Smooth muscle cell (in vitro differentiated cells): Measurements from ENCODE around the gene MAP3K7CL. TPM values are rescaled to one million over a fixed set of nuclear protein-coding genes. Genes with fewer than 3 reads are reported as not detected.
"Not testable (repeated sequence)": the region's sequence is repeated elsewhere in the genome, so short reads cannot be mapped to it uniquely, and the experiment has no call there.

Experiments
- DNase-seq: peaks from one replicate; lab custom pipeline; 2025; ENCODE audit not compliant: unreplicated experiment; lab: John Stamatoyannopoulos, UW
- H2AFZ ChIP-seq: fragments of 200-600 bp; sonication (generic); 2 replicates; pipeline ENCODE4 v1.6.0; 2016; ENCODE audit warnings: antibody characterized with exemption, low read depth, mild to moderate bottlenecking
- H3F3A ChIP-seq: fragments of 200-600 bp; sonication (generic); 2 replicates; pipeline ENCODE4 v1.6.0; 2017; ENCODE audit warnings: antibody characterized with exemption, low read depth
- H3K27ac ChIP-seq: fragments of 200-600 bp; sonication (generic); 2 replicates; pipeline ENCODE4 v1.5.1; 2016; ENCODE audit warnings: low read depth, mild to moderate bottlenecking
- H3K27me3 ChIP-seq: fragments of 200-600 bp; sonication (generic); 2 replicates; pipeline ENCODE4 v1.6.1; 2016; ENCODE audit warnings: low read depth, mild to moderate bottlenecking
- H3K36me3 ChIP-seq: fragments of 200-600 bp; sonication (generic); 2 replicates; pipeline ENCODE4 v1.5.1; 2016; ENCODE audit warnings: low read depth
- H3K4me1 ChIP-seq: fragments of 200-600 bp; sonication (generic); 2 replicates; pipeline ENCODE4 v1.5.1; 2016; ENCODE audit warnings: low read depth
- H3K4me2 ChIP-seq: fragments of 200-600 bp; sonication (generic); 2 replicates; pipeline ENCODE4 v1.6.0; 2016; ENCODE audit warnings: mild to moderate bottlenecking
- H3K4me3 ChIP-seq: fragments of 200-600 bp; sonication (generic); 2 replicates; pipeline ENCODE4 v1.5.1; 2016; ENCODE audit warnings: mild to moderate bottlenecking
- H3K79me2 ChIP-seq: fragments of 200-600 bp; sonication (generic); 2 replicates; pipeline ENCODE4 v1.6.0; 2016; ENCODE audit warnings: low read depth, mild to moderate bottlenecking
- H3K9ac ChIP-seq: fragments of 200-600 bp; sonication (generic); 2 replicates; pipeline ENCODE4 v1.6.0; 2016; ENCODE audit warnings: low read depth
- H3K9me3 ChIP-seq: fragments of 200-600 bp; sonication (generic); replicated peaks from 2 replicates; pipeline ENCODE4 v1.5.1; 2016; ENCODE audit warnings: low read depth
- H4K20me1 ChIP-seq: fragments of 200-600 bp; sonication (generic); 2 replicates; pipeline ENCODE4 v1.6.0; 2016; ENCODE audit warnings: low read depth
- WGBS: methylation state at CpG from one replicate; pipeline ENCODE4 v1.1.7; 2016; ENCODE audit warnings: low lambda C conversion rate; 5-methylcytosine and 5-hydroxymethylcytosine counted together
- polyA plus RNA-seq: library from polyadenylated mRNA; unstranded; fragments of >200 nt; fragmentation: Nextera tagmentation; extraction: Ambion mirVana; gene quantifications from 2 replicates; pipeline ENCODE4 v1.2.1, GENCODE V29; 2016
- total RNA-seq: library from RNA; depleted of rRNA; stranded (reverse); fragments of >200 nt; gene quantifications from 2 replicates; pipeline ENCODE4 v1.2.3, GENCODE V29; 2014
- TF ChIP-seq, protein P1 (sequence below): fragments of 200-600 bp; sonication (generic); IDR thresholded peaks from 2 replicates; pipeline ENCODE4 v1.5.1; 2017; ENCODE audit warnings: borderline replicate concordance, mild to moderate bottlenecking, antibody characterized with exemption; ENCODE audit not compliant: insufficient read depth, poor library complexity, severe bottlenecking

Gene MAP3K7CL
- total and polyA plus RNA-seq, 2 experiments from 2014 or later = 1.3 to 3.7 TPM

DNA sequence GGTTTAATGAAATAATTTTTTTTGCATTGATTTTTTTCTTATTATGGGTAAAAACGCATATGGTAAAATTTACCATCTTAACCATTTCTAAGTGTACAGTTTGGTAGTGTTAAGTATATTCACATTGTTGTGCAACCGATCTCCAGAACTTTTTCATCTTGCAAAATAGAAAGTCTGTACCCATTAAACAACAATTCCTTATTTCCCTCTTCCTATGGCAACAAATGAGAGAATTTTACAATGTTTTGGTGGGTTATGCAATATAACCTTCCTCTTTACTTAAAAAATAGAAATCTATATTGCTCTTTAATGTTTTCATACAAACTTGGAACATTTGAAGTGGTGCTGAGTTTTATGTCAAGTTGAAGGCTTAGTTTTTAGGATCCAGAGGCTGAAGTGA, 26.6 kb downstream of the MAP3K7CL start:
- Histone ChIP-seq H3K4me1 (peaks cover 4% of the 10 kb centered on the region), H3K27ac (no peak overlapping the region), H3K9me3 (no peaks in the 10 kb centered on the region), H3K4me3 (no peak overlapping the region), H3K79me2 (no peaks in the 10 kb centered on the region), H4K20me1 (no peaks in the 10 kb centered on the region), H3K27me3 (no peaks in the 10 kb centered on the region), H2AFZ (no peak overlapping the region), H3F3A (no peaks in the 10 kb centered on the region), H3K9ac (no peak overlapping the region), H3K36me3 (no peaks in the 10 kb centered on the region), H3K4me2 (no peak overlapping the region)
- no peak for DNase-seq
- TF ChIP-seq, protein P1, sequence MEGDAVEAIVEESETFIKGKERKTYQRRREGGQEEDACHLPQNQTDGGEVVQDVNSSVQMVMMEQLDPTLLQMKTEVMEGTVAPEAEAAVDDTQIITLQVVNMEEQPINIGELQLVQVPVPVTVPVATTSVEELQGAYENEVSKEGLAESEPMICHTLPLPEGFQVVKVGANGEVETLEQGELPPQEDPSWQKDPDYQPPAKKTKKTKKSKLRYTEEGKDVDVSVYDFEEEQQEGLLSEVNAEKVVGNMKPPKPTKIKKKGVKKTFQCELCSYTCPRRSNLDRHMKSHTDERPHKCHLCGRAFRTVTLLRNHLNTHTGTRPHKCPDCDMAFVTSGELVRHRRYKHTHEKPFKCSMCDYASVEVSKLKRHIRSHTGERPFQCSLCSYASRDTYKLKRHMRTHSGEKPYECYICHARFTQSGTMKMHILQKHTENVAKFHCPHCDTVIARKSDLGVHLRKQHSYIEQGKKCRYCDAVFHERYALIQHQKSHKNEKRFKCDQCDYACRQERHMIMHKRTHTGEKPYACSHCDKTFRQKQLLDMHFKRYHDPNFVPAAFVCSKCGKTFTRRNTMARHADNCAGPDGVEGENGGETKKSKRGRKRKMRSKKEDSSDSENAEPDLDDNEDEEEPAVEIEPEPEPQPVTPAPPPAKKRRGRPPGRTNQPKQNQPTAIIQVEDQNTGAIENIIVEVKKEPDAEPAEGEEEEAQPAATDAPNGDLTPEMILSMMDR = no peak
- WGBS = 98% methylated on average over 2 of the region's 2 CpGs

GRCh38 chr21:29159842-29160241, 29.4 kb downstream of the MAP3K7CL start:
- TF ChIP-seq, protein P1 = no peak
- Histone ChIP-seq H2AFZ (no peak overlapping the region), H3K4me2 (no peak overlapping the region), H3K9ac (no peak overlapping the region), H3K4me3 (no peak overlapping the region), H3K36me3 (no peaks in the 10 kb centered on the region), H3K9me3 (no peaks in the 10 kb centered on the region), H3K4me1 (peaks cover 4% of the 10 kb centered on the region), H4K20me1 (no peaks in the 10 kb centered on the region), H3K79me2 (no peaks in the 10 kb centered on the region), H3F3A (no peaks in the 10 kb centered on the region), H3K27ac (no peak overlapping the region), H3K27me3 (no peaks in the 10 kb centered on the region)
- WGBS = 97% methylated on average over 4 of the region's 4 CpGs
- DNase-seq = no peak

DNA sequence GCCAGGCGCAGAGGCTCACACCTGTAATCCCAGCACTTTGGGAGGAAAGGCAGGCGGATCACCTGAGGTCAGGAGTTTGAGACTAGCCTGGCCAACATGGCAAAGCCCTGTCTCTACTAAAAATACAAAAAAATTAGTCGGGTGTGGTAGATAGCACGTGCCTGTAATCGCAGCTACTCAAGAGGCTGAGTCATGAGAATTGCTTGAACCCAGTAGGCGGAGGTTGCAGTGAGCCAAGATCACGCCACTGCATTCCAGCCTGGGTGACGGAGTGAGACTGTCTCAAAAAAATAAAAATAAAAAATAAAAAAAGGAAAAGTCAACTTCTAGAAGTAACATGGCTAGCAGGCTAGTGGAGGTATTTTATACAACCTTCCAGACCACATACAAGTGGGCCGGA, 32.4 kb downstream of the MAP3K7CL start:
- H3K4me1 ChIP-seq, H3K9me3 ChIP-seq, H3F3A ChIP-seq, H3K27me3 ChIP-seq, H3K4me3 ChIP-seq, H4K20me1 ChIP-seq, DNase-seq, H3K79me2 ChIP-seq, H3K36me3 ChIP-seq: not testable (repeated sequence)
- WGBS = 43% methylated on average over 9 of the region's 9 CpGs
- Histone ChIP-seq H3K27ac (peak overlapping the region; percentile 83), H2AFZ (peak overlapping the region; percentile 48), H3K4me2 (peak overlapping the region; percentile 62), H3K9ac (peak overlapping the region; percentile 73)

GRCh38 chr21:29163341-29164115, 33.1 kb downstream of the MAP3K7CL start:
- H3K4me1 ChIP-seq = peaks cover 4% of the 10 kb centered on the region
- no peaks in the 10 kb centered on the region for H3F3A ChIP-seq
- H3K27me3 ChIP-seq = no peaks in the 10 kb centered on the region
- no peaks in the 10 kb centered on the region for H3K36me3 ChIP-seq
- H3K4me2 ChIP-seq = peak overlapping the region; percentile 62
- H3K27ac ChIP-seq = peak overlapping the region; percentile 83
- DNase-seq = no peak
- no peaks in the 10 kb centered on the region for H4K20me1 ChIP-seq
- TF ChIP-seq, protein P1 = no peak
- peak overlapping the region; percentile 48 for H2AFZ ChIP-seq
- H3K4me3 ChIP-seq = no peak overlapping the region
- H3K79me2 ChIP-seq = no peaks in the 10 kb centered on the region
- WGBS = 94% methylated on average over 9 of the region's 9 CpGs
- peak overlapping the region; percentile 73 for H3K9ac ChIP-seq
- no peaks in the 10 kb centered on the region for H3K9me3 ChIP-seq
